GM19452 (cell line): Measurements from ENCODE around the gene CNIH1.
"Not testable (repeated sequence)": the region's sequence is repeated elsewhere in the genome, so short reads cannot be mapped to it uniquely, and the experiment has no call there.

Experiments used
- ATAC-seq: cut with Tn5 transposase; IDR thresholded peaks from one replicate; pipeline ENCODE4 v1.9.1; 2021; ENCODE audit not compliant: unreplicated experiment

Gene CNIH1

GRCh38 chr14:54435500-54435981 is 5.6 kb downstream of the CNIH1 start:
- ATAC-seq = no peak

- no peak for ATAC-seq
Measured at GRCh38 chr14:54428527-54428926, 12.6 kb downstream of the CNIH1 start.

- no peak for ATAC-seq
Measured at GRCh38 chr14:54427871-54428270, 13.3 kb downstream of the CNIH1 start.

- no peak for ATAC-seq
Measured at GRCh38 chr14:54425537-54426274, 15.5 kb downstream of the CNIH1 start.

- ATAC-seq = no peak
Measured at GRCh38 chr14:54425068-54425467, 16.1 kb downstream of the CNIH1 start.

GRCh38 chr14:54424479-54424901 is 16.7 kb downstream of the CNIH1 start:
- ATAC-seq = no peak

- ATAC-seq = no peak
Measured at GRCh38 chr14:54423991-54424390, 17.2 kb downstream of the CNIH1 start.

- no peak for ATAC-seq
Measured at GRCh38 chr14:54420478-54421142, 20.6 kb downstream of the CNIH1 start.

- no peak for ATAC-seq
Measured at GRCh38 chr14:54411371-54411770, 29.8 kb downstream of the CNIH1 start.

- ATAC-seq = no peak
Measured at GRCh38 chr14:54410215-54410614, 31.0 kb downstream of the CNIH1 start.

GRCh38 chr14:54403401-54404005 is 37.7 kb downstream of the CNIH1 start:
- ATAC-seq = not testable (repeated sequence)

GRCh38 chr14:54399560-54399959 is 41.6 kb downstream of the CNIH1 start:
- no peak for ATAC-seq

GRCh38 chr14:54396493-54397335 is 44.5 kb downstream of the CNIH1 start, which contains the start of gene CDKN3:
Gene CDKN3, plus strand, starts transcription at chr14:54397007. Its CDS starts 62 bp downstream, at chr14:54397069.
- ATAC-seq = peak; percentile 97

- ATAC-seq = no peak
Measured at GRCh38 chr14:54396183-54396492, 45.0 kb downstream of the CNIH1 start.

GRCh38 chr14:54395716-54396115 is 45.5 kb downstream of the CNIH1 start:
- ATAC-seq = no peak

- no peak for ATAC-seq
Measured at GRCh38 chr14:54395284-54395683, 45.9 kb downstream of the CNIH1 start.

- no peak for ATAC-seq
Measured at GRCh38 chr14:54394596-54394995, 46.6 kb downstream of the CNIH1 start.

- ATAC-seq = not testable (repeated sequence)
Measured at GRCh38 chr14:54392986-54393884, 47.9 kb downstream of the CNIH1 start.

GRCh38 chr14:54392131-54392859 is 48.9 kb downstream of the CNIH1 start:
- no peak for ATAC-seq
